ENCODE measurements around the gene PDZD7. TPM values are rescaled to one million over a fixed set of nuclear protein-coding genes. Genes with fewer than 3 reads are reported as not detected.

The PDZD7 gene
- total RNA-seq, 2 donors from 2014 or later = 0.12 to 0.44 TPM

DNA sequence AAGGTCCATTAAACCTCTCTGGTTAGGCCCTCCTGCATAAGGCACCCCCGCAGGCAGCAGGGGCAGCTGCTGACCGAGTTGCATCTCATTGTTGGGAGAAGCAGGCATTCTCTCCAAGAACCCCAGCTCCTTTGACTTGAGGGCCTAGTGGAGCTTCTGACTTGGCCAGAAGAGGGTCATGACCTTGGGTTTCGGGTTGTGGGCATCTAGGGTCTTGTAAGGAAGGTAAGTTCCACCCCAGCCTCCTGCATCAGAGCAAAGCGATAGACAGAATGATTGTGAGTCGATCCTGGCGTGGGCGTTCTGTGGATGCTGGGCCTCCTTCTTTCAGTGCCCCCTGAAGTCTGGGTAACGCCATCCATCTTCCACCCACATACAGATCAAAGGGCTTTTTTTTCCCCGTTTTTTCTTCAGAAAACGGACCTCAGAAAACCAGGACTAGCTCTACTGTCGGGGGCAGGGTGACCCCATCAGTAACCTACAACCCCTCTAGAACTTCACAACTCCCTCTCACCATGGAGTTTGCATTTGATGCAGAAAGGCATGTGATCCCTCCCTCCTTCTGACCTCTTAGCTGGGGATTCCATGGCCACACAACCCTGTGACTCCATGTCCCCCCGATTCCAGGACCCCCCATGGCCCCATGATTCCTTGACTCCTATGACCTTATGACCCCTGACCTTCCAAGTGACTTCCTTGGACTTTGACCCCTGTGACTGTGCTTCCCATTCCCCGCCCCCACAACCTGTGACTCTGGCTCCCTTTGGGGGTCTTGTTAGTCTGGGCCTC is 58.6 kb downstream of the PDZD7 start:
- no peaks in the 10 kb centered on the region for H3K9me3 Mint-ChIP-seq
- DNase-seq (no peak), ATAC-seq (replicated peaks in 1 of 2) (no peak)
- no peaks in the 10 kb centered on the region for H3K27me3 Mint-ChIP-seq (ENCODE audit: low read depth)
- peaks cover 24% of the 10 kb centered on the region for H3K4me1 Mint-ChIP-seq (ENCODE audit: low read depth)
- H3K36me3 Mint-ChIP-seq (ENCODE audit: insufficient read depth in 2 of 2) = peaks cover 0 to 2% of the 10 kb centered on the region in 2 donors
- H3K4me3 Mint-ChIP-seq = no peak overlapping the region
- no peak overlapping the region for H3K27ac Mint-ChIP-seq

DNA sequence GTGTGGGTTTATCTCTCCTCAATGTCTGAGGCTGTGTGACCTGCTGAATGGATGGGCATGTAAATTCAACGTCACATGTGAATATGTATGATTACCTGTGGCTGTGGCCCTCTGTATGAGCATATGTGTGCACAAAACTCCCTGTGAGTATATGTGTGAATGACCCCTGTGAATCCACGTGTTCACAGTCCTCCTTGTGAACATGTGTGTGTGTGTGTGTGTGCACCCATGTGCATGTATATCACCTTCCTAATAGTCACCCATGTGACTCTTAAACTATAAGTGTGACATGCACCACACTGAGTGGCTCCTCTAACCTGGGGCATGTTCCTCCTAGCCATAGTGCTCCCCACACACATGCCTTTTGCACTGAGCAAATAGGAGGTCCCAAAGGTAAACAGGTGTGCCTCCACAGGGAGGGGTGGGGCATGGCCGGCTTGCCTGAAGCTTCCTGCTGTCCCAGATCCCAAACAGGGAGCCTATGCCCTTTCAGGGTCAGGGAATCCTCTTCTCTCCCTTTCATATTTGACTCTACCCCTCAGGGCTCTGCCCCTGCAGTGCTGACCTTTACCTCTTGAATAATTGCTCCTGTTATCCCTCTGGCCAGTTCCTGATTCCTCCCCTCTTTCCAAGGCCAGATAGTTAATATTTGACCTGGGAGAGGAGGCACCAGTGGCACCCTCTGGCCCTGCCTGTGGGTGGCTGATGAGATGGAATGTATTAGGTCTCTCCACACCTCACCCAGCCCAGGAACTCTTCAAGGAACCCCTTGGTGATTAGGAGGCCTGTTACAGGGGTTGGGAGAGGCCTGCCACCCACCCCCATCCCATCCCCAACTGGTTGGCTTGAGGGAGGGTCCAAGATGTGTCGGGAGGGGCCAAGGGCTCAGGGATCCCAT is 59.8 kb downstream of the PDZD7 start:
- no peak for ATAC-seq (replicated peaks in 1 of 2)
- H3K36me3 Mint-ChIP-seq (ENCODE audit: insufficient read depth in 2 of 2) = peaks cover 0 to 2% of the 10 kb centered on the region in 2 donors
- peak overlapping the region in 1 of 2 donors; percentile 41 for H3K4me3 Mint-ChIP-seq
- no peak for DNase-seq
- no peaks in the 10 kb centered on the region for H3K27me3 Mint-ChIP-seq (ENCODE audit: low read depth)
- peaks cover 25% of the 10 kb centered on the region for H3K4me1 Mint-ChIP-seq (ENCODE audit: low read depth)
- H3K9me3 Mint-ChIP-seq = no peaks in the 10 kb centered on the region
- no peak overlapping the region for H3K27ac Mint-ChIP-seq

DNA sequence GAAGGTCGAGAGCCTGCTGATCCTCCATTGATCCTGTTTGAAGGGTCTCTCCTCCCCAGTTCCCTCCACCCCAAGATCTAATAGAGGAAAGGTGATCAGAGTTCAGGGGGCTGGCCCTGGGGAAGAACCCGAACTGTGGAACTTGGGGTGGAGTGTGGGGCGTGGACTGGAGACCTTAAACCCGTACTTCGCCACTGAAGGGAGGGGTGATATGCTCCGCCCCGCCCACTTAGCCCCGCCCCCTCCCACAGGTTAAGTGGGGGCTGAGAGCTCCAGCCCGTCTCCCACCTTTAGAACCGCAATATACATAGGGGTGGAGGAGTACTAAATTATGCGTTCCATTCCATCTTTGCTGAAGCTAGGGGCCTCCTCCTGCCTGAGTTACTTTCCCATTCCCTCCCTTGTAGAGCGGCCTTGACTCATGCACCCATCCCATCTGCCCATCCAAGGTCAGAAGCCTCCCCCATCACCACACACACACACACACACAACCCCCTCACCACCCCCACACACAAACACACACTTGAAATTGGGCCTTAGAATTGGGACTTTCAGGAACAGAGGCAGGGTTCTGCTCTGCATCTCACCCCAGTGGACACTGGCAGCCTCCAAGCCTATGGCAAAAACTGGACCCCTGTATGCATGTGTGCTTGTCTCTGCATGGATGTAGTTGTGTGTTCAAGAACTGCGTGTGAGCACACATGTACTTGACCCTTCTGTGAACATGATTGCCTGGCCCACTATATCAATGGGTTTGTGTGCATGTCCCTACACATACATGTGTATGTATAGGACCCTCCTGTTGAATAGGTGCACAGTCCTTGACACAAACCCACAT is 60.6 kb downstream of the PDZD7 start:
- H3K36me3 Mint-ChIP-seq (ENCODE audit: insufficient read depth in 2 of 2) = peaks cover 0 to 2% of the 10 kb centered on the region in 2 donors
- H3K27ac Mint-ChIP-seq = no peak overlapping the region
- no peaks in the 10 kb centered on the region for H3K27me3 Mint-ChIP-seq (ENCODE audit: low read depth)
- DNase-seq = no peak
- no peaks in the 10 kb centered on the region for H3K9me3 Mint-ChIP-seq
- H3K4me1 Mint-ChIP-seq (ENCODE audit: low read depth) = peaks cover 25% of the 10 kb centered on the region
- peak overlapping the region; percentile 47 to 68 for H3K4me3 Mint-ChIP-seq
- ATAC-seq (replicated peaks in 1 of 2) = peak in 1 of 2 donors; percentile 14

DNA sequence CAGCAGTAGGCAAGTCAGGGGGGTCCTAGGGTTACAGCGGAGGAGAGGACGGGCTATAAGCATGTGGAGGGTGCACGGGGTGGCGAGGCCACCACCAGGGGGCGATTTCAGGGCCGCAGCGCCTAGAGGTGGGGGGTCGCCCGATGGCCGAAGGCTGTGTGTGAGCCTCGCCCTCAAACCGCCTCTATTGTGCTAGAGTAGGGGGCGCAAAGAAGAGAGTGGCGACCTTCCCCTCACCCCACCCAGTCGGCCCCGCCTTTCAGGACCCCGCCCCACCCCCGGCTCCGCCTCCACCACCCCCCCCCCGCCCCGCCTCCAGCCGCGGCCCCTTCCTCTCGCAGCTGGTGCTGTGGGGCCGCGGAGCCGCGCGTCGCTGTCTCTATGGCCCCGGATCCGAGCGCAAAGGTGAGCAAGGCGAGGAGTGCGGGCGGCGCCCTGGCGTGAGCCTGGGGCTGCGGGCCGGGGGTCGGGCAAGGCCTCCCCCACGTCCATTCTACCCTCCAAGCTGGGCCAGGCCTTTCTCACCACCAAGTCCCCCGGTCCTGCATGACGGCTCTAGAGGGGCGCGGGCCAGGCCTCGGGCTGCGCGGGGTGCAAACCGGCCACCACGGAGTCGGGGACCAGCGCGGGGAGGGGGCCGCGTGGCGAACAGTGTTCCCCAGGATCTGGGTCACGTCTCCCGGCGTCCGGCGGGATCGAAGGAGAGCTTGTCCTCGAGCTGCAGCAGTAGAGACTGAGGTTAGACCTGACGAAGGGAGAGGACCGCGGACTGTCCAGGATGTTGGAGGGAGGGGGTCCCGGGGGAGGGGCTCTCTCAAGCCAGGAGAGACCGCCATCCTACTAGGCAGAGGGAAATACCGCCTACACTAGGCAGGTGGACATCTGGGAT is 61.5 kb downstream of the PDZD7 start, which contains the start of gene SEMA4G:
Gene SEMA4G (plus strand): TSS at position 318 of the 889 bp plus-strand sequence. CDS start 3,409 bp downstream, outside the sequence.
- Mint-ChIP-seq H3K4me3 (peak within 1 kb of the TSS; percentile 56 to 68), H3K9me3 (no peaks in the 10 kb centered on the region), H3K27me3 (ENCODE audit: low read depth) (no peaks in the 10 kb centered on the region), H3K36me3 (ENCODE audit: insufficient read depth in 2 of 2) (peaks cover 0 to 2% of the 10 kb centered on the region in 2 donors), H3K27ac (no peak within 1 kb of the TSS), H3K4me1 (ENCODE audit: low read depth) (peaks cover 25% of the 10 kb centered on the region)
- peak; percentile 61 to 65 for DNase-seq
- peak; percentile 77 to 83 for ATAC-seq (replicated peaks in 1 of 2)

DNA sequence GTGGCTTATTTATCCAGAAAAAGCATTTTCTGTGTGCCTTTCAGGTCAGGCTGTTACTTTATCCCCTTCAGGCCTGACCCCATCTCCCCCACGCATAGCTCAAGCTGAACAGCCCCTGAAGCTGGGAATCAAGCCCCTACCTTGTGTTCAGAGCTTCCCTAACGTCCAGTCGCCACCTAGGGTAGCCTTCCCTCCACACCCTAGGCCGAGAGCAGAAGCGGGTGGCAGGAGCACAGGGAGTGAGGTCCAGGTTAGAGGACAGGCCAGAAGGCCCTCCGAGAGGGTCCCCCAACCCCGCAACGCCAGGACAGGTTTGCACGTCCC is 62.1 kb downstream of the PDZD7 start:
- Mint-ChIP-seq H3K4me3 (peak overlapping the region; percentile 56 to 68), H3K4me1 (ENCODE audit: low read depth) (peaks cover 25% of the 10 kb centered on the region), H3K36me3 (ENCODE audit: insufficient read depth in 2 of 2) (peaks cover 0 to 2% of the 10 kb centered on the region in 2 donors), H3K27ac (no peak overlapping the region), H3K9me3 (no peaks in the 10 kb centered on the region), H3K27me3 (ENCODE audit: low read depth) (no peaks in the 10 kb centered on the region)
- peak in 1 of 2 donors; percentile 12 for ATAC-seq (replicated peaks in 1 of 2)
- DNase-seq = no peak

DNA sequence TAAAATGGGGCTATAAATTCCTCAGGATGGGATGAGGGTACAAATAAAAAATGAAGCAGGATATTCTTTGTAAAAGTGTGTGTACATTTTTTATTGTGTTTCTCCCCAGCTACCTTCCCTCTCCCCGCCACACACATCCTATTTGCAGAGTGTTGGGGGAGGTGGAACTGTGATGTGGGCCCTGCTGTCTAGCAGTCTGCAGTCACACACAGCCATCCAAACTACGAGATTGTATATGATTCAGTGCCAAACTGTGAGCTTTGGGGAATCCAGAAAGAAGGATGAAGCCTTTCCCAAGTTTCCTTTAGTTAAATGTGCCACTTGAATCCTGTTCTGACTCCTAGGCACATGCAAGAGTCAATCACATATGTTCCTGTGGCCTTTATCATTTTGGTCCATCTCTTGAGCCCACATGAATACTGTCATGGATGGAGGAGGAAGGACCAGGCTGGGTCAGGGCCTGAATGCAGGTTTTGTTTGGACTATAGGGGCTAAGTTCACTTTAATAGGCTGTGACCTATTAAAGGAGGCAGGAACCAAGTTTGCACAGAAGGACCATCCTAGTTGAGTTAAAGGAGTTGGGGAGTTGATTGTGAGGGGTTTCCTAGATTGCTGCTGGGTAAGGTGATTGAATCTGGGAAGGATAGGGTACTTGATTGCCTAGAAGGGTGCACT is 62.7 kb downstream of the PDZD7 start:
- DNase-seq (no peak), ATAC-seq (replicated peaks in 1 of 2) (no peak)
- H3K36me3 Mint-ChIP-seq (ENCODE audit: insufficient read depth in 2 of 2) = peaks cover 0 to 2% of the 10 kb centered on the region in 2 donors
- peak overlapping the region; percentile 52 to 56 for H3K4me3 Mint-ChIP-seq
- H3K27ac Mint-ChIP-seq = no peak overlapping the region
- no peaks in the 10 kb centered on the region for H3K27me3 Mint-ChIP-seq (ENCODE audit: low read depth)
- no peaks in the 10 kb centered on the region for H3K9me3 Mint-ChIP-seq
- H3K4me1 Mint-ChIP-seq (ENCODE audit: low read depth) = peaks cover 25% of the 10 kb centered on the region

DNA sequence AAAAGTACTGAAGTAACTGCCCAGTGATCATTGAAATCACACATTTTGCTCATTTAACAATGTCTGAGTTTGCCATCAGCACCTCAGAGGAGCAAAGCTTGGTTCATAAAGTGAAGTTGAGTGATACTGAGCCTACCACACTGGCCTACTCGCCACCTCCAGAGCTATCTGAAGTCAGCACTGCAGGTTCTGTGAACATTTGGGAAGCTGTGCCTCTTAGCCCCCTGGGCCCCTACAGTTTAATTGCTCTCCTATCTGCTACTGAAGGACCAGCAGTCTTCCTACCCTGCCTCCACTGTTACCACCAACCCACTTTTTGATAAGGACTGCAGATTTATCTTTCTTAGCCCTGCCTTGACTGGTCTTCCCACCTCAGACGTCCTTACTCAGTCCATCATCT is 63.6 kb downstream of the PDZD7 start:
- H3K27ac Mint-ChIP-seq = no peak overlapping the region
- H3K36me3 Mint-ChIP-seq (ENCODE audit: insufficient read depth in 2 of 2) = peaks cover 0 to 2% of the 10 kb centered on the region in 2 donors
- H3K4me1 Mint-ChIP-seq (ENCODE audit: low read depth) = peaks cover 19% of the 10 kb centered on the region
- no peaks in the 10 kb centered on the region for H3K27me3 Mint-ChIP-seq (ENCODE audit: low read depth)
- no peak overlapping the region for H3K4me3 Mint-ChIP-seq
- DNase-seq (no peak), ATAC-seq (replicated peaks in 1 of 2) (no peak)
- no peaks in the 10 kb centered on the region for H3K9me3 Mint-ChIP-seq

DNA sequence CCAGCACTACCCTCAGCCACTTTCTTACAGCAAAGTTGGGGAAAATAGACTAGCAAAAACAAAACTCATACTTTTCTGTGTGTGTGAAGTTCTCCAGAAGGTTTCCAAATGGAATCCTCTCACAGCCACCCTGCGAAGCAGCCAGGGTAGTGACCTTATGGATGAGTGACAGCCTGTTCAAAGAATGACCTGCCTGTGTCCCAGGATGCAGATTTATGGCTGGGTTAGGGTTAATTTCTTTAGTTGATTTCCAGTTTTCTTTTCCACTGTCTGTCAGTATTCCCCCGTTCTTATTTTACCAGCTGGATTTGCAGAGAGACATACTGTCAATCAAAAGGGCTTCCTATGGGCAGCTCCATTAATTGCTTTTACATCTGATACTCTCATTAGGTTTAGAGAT is 64.0 kb downstream of the PDZD7 start:
- Mint-ChIP-seq H3K36me3 (ENCODE audit: insufficient read depth in 2 of 2) (peaks cover 0 to 5% of the 10 kb centered on the region in 2 donors), H3K4me1 (ENCODE audit: low read depth) (peaks cover 17% of the 10 kb centered on the region), H3K4me3 (no peak overlapping the region), H3K9me3 (no peaks in the 10 kb centered on the region), H3K27ac (no peak overlapping the region), H3K27me3 (ENCODE audit: low read depth) (no peaks in the 10 kb centered on the region)
- ATAC-seq (replicated peaks in 1 of 2) = no peak
- no peak for DNase-seq

DNA sequence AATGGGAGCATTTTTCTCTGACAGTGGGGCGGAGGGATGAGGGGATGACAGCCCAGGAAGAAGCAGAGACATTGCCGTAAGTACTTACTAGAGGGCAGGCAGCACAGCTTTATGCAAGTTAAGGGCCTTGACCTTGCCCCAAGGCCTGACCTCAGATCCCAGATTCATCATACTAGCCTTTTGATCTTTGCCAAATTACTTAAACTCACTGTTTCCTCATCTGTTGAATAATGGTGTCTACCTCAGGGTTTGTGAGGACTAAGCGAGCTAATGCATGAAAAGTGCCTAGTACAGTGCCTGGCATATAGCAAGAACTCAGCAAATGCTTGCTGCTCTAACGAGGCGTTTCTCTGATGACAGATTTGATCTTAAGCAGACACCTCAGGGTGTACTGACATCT is 65.1 kb downstream of the PDZD7 start:
- Mint-ChIP-seq H3K36me3 (ENCODE audit: insufficient read depth in 2 of 2) (peaks cover 0 to 9% of the 10 kb centered on the region in 2 donors), H3K27ac (no peak overlapping the region), H3K4me1 (ENCODE audit: low read depth) (peaks cover 17% of the 10 kb centered on the region), H3K4me3 (no peak overlapping the region), H3K9me3 (no peaks in the 10 kb centered on the region), H3K27me3 (ENCODE audit: low read depth) (no peaks in the 10 kb centered on the region)
- ATAC-seq (replicated peaks in 1 of 2) (no peak), DNase-seq (no peak)

DNA sequence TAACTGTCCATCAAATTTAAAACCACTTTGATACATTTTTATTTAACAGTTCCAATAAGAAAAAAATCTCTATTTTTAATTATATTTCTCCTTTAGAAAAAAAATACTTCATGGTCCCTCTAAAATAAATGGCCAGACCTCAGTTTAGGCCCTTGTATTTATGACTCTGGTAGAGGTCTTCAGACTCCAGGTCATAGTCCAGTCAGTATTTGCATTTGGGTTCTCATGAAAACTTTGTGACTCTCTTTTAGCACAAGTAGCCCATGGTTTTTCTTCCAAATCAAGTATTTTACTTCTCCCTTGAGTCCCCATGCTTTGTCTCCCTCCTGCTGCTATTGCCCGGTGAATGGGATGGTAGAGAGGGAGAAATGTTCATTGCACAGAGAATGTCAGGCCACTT is 67.1 kb downstream of the PDZD7 start:
- Mint-ChIP-seq H3K4me3 (no peak overlapping the region), H3K27ac (no peak overlapping the region), H3K36me3 (ENCODE audit: insufficient read depth in 2 of 2) (peaks cover 6 to 18% of the 10 kb centered on the region in 2 donors), H3K9me3 (no peaks in the 10 kb centered on the region), H3K4me1 (ENCODE audit: low read depth) (peaks cover 14% of the 10 kb centered on the region), H3K27me3 (ENCODE audit: low read depth) (no peaks in the 10 kb centered on the region)
- DNase-seq = no peak
- no peak for ATAC-seq (replicated peaks in 1 of 2)

DNA sequence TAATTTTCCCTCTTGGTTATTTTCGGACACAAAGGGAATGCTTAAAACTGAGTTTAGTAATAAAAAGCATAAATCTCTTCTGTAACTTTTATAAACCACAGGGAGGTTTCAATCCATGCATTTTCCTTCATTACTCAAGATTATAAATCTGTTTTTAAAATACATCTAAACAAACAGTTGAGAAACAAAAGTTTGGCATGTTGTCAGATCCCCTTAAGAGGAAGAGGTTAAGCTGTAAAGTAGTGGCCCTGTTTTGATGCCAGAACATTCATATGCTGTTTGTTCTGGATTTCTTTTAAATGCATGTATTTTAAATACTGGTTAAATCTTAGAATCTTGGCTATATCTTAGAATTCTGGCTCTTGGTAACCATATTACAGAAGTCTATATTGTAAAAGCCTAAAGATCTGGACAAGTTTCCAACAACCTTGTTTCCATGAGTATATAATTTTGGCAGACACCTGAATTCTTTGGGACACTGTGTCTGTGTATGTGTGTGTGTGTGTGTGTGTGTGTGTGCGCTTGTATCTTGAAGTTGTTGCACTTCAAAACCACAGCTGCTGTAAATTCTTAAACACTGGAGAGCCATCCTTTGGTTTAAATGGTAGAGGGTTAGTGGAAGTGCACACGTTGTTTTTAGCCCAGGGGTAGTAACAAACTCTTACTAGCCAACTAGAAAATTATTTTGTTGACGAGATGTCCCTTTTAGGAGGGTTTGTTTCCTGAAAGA is 68.4 kb downstream of the PDZD7 start:
- Mint-ChIP-seq H3K36me3 (ENCODE audit: insufficient read depth in 2 of 2) (peaks cover 8 to 20% of the 10 kb centered on the region in 2 donors), H3K27me3 (ENCODE audit: low read depth) (no peaks in the 10 kb centered on the region), H3K9me3 (no peaks in the 10 kb centered on the region), H3K4me3 (no peak overlapping the region), H3K27ac (no peak overlapping the region), H3K4me1 (ENCODE audit: low read depth) (peaks cover 3% of the 10 kb centered on the region)
- ATAC-seq (replicated peaks in 1 of 2) (no peak), DNase-seq (no peak)
